HG03095 (cell line): ENCODE measurements around the gene YIPF1.
"Not testable (repeated sequence)": the region's sequence is repeated elsewhere in the genome, so short reads cannot be mapped to it uniquely, and the experiment has no call there.

Experiments used
- ATAC-seq: cut with Tn5 transposase; IDR thresholded peaks from one replicate; pipeline ENCODE4 v1.9.1; 2021; ENCODE audit warnings: moderate library complexity; ENCODE audit not compliant: unreplicated experiment

The YIPF1 gene

DNA sequence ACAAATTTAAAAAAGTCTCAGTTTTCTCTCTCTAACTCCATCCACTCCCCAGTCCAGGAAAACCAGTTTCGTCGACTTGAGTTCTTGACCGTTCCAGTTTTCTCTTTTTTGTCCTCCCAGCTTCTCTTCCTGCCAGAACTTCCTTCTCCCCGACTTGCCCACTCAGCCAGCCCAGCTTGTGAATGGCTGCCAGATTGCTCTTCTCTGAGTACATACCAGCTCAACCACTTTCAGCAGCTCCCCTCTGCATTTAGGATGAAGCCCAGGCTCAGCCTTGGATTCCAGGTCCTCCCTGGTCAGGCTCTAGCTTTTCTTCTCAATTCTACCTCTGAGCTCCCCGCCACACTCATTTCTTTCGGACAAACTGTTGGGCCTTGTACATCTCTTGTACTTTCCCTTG is 5.8 kb upstream of the YIPF1 start:
- ATAC-seq: no peak

DNA sequence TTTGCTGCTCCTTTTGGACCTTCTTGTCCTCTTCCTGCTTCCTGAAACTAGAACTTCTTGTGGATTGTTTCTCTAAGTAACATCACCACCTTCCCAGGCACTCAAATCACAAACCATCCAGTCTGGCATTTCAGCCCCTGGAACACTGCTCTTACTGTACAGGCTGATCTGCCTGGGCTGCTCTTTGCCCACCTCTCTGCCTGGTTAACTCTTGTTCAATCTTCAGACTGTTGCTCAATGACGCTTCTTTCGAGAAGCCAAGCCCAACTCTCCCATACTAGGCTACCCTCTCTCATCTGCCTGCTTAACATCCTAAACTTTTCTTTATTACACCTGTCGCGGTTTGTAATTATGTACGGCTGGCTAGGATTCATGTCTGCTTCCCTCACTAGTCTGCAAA is 5.0 kb upstream of the YIPF1 start:
- no peak for ATAC-seq

DNA sequence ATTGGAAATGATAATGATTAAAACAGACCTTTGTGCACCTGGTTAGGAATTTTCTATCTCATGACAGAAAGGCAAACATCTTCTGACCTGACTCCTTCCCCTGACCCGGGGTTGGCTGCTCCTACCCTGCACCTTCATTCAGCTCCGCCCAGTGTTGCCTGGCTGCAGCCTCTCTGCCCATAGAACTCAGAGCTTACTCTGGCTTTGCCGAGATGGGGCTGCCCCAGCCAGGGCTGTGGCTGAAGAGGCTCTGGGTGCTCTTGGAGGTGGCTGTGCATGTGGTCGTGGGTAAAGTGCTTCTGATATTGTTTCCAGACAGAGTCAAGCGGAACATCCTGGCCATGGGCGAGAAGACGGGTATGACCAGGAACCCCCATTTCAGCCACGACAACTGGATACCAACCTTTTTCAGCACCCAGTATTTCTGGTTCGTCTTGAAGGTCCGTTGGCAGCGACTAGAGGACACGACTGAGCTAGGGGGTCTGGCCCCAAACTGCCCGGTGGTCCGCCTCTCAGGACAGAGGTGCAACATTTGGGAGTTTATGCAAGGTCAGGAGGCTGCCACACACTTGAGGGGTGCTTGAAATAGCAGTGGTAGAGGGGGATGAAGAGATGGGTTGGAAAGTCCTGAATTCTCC is 4.5 kb upstream of the YIPF1 start, which contains the start of gene DIO1:
TSS of gene DIO1 (plus strand) at position 189 of the 638 bp plus-strand sequence. CDS start at position 213, 24 bp downstream.
- no peak for ATAC-seq

DNA sequence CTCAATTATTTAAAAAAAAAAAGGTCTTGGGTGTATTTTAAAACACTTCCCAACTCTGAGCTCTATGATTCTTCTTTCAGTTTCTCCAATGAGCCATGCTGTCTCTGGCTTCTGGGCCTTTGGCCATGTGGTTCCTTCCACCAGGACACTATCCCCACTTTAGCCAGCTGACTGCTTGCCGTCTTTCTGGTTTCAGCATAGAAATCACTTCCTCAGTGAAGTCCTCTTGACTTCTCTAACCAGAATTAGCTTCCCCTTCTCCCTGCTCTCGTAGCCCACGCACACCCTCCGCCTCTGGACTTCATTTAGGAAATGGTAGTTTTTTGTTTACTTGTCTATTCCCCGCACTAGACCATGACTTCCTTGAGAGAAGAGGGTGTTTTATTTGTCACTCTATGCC is 3.3 kb upstream of the YIPF1 start:
- ATAC-seq: no peak

GRCh38 chr1:53891678-53892077 is 2.1 kb upstream of the YIPF1 start:
- ATAC-seq: no peak

- no peak for ATAC-seq
Observed at GRCh38 chr1:53891018-53891417, 1.4 kb upstream of the YIPF1 start.

GRCh38 chr1:53890522-53890941 is 935 bp upstream of the YIPF1 start:
- ATAC-seq: no peak

DNA sequence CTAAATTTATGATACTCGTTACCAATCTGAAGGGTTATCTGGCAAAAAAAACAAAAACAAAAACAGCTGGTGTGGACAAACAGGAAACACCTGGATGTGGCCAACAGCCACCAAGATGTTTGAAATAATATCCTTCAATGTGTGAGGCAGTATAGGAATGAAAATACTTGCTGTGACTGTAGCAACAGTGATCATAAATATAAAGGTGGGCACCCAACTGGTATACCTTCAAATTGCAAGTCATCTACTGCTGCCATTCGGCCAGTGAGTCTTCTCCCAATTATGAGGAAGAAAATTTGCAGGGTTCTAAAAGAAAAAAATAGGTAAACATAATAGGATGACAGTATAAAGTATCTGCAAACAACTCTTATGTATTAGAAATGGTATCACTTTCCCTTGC is 916 bp downstream of the YIPF1 start:
- no peak for ATAC-seq

GRCh38 chr1:53883600-53883999 is 6.0 kb downstream of the YIPF1 start:
- ATAC-seq: not testable (repeated sequence)

DNA sequence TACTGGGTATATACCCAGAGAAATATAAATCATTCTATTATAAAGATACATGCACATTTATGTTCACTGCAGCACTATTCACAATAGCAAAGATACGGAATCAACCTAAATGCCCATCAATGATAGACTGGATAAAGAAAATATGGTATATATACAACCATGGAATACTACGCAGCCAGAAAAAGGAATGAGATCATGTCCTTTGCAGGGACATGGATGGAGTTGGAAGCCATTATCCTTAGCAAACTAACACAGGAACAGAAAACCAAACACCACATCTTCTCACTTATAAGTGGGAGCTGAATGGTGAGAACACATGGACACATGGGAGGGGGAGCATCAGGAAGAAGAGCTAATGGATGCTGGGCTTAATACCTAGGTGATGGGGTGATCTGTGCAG is 7.7 kb downstream of the YIPF1 start:
- ATAC-seq: not testable (repeated sequence)

DNA sequence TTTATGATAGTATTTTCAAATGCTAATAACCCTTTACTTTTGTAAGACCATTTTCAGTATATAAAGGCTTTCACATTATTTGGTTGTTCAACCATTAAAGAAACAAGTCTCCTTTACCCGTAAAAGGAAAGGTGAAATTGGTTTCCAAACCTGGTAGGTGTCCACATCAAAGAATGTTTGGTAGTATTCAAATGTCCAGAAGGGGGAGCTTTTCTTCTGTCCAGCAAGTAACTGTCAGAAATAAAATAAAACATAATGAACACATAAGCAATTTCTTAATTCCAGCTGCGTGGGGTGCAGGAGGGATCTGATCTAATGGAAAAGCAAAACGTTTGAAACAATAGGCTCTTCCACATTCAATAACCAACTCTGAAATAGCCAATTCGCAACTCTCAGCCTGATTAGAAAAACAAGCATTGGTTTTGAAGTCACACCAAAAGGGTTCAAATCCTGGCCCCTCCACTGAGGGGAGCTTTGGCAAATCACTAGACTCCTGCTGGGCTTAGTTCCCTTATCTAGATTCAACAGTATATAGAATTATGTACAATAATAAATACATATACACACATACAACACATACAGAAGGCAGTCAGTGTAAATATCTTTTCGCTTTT is 11.0 kb downstream of the YIPF1 start:
- ATAC-seq: no peak

GRCh38 chr1:53875150-53875549 is 14.4 kb downstream of the YIPF1 start:
- not testable (repeated sequence) for ATAC-seq

GRCh38 chr1:53871773-53872484 is 17.7 kb downstream of the YIPF1 start:
- ATAC-seq: no peak

DNA sequence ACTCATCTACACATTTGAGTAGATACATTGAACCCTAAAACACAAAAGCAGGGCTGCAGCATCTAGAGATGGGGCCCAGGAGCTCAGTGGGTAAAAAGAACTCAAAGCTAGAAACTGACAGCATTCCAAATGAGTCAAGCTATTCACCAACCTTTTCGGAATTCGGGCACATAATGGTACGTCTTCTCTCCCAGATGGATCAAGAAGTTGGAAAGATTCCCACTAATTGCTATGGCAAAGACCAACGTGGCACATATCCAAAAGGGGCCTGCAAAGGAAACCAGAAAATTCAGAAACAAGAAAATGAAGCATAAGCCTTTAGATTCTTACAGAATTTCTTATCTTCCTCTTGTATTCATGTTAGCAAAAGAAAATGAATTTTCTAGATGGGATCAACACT is 18.4 kb downstream of the YIPF1 start:
- no peak for ATAC-seq

- ATAC-seq: no peak
Observed at GRCh38 chr1:53869454-53870117, 20.0 kb downstream of the YIPF1 start.

DNA sequence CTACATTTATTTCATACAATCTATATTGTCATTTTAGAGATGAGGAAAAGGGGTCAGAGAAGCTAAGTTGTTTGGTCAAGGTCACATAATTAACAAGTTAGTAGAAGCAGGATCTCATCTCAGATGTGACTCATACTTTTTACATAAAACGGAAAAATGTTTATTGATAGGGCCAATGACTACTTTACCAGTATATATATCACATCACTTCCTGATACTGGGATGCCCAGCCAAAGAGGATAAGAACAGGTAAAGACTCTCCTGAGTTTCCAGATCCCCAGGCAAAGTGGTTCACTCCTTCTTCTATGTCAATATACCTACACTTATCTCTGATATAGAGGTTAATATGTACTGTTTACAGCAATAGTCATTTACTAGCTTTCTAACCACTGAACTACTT is 21.0 kb downstream of the YIPF1 start:
- ATAC-seq: no peak

DNA sequence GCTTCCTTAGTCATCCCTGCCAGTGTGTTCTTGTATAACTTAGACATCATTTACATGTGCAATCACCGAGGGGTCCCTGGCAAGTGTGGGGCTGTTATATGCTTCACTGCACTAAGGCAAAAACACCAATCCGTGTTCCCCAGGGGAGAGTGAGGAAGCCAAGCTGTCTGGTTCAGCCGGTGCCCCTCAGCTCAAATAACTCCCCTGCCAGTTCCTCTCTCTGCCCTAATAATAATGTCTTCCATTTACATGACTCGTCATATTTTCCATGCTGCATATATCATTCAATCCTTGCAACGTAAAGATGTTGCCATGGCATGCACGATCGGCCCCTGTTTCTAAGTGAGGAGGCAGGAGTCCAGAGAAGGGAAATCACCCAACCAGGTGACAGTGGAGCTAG is 27.1 kb downstream of the YIPF1 start:
- ATAC-seq: no peak

DNA sequence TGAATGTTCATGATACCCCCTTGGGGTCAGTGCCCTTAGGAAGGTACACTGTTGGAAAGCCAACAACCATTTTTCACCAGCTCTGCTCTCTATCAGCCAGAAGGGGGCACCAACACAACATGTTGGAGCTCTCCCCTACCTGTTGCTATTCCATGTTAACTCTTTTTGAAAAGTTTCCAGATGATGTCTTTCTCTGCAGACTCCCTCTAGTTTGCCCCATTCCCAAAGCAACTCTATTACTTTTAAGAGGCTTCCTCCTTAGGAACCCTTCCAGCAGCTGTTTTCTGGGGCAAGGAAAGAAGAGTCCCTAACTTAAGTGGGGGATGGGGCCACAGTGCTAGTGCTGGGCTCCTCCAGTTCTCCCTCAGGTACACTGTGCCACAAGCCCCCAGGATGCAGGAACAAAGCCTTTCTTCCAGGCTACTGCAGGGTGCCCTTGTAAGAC is 28.6 kb downstream of the YIPF1 start:
- ATAC-seq: no peak

GRCh38 chr1:53851571-53852285 is 37.9 kb downstream of the YIPF1 start:
- no peak for ATAC-seq

- no peak for ATAC-seq
Observed at GRCh38 chr1:53850082-53850673, 39.4 kb downstream of the YIPF1 start.

- ATAC-seq: no peak
Observed at GRCh38 chr1:53847980-53848379, 41.6 kb downstream of the YIPF1 start.
